CD4-positive, alpha-beta T cell treated with Interleukin-17A for 1 hour (primary cell): ENCODE data around the gene HMCN1.

Experiments
- DNase-seq: peaks from one replicate; pipeline ENCODE4 v3.0.0-alpha.2; 2020

Gene HMCN1

DNA sequence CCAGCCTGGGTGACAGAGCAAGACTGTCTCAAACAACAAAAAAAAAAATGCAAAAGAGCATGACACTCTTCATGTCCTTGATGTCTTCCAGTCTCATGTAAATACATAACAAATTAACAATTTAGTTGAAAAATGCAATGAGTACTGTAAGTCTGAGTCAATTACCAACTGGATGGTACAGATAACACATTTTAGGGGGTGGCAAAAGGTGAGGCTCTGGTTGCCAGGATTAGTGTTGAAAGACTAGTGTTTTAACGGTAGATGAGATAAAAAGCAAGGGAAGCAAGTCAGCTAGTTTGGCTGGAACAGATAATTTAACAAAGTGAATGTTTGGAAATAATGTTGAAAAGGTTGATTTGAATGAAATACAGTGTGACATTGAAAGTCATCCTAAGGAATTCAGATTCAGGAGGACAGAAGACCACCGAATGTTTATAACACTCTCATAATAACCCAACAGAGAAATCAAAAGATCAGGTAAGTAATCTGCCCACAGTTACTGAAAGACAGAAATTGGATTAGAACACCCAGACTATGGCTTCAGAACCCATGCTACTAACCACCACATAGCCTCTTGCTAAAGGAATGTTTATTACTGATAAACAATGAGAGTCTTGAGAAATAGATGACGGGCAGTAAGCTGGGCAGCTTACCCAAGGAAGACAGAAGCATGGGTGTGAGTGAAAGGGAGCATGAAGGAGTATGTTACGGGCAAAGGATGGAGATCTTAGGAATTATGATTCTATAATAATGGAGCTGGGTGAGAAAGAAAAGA is 312.4 kb downstream of the HMCN1 start:
- DNase-seq = no peak

DNA sequence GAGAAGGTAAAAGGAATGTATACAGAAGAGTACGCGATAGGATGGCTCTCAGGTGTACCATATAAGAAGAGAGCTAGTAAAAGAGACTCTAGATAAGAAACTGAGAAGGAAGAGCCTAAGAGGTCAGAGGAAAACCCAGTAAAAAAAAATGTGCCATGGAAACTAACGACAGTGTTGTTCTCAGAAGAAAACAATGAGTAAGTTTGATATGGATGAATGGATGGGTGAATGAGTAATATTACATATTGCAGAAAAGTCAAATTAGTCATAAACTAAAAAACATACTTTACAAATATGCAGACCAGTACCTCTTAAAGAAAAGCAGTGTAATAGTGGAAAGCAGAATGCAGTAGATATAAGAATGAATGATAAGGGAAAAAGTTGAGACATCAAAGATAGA is 316.2 kb downstream of the HMCN1 start:
- DNase-seq = no peak

DNA sequence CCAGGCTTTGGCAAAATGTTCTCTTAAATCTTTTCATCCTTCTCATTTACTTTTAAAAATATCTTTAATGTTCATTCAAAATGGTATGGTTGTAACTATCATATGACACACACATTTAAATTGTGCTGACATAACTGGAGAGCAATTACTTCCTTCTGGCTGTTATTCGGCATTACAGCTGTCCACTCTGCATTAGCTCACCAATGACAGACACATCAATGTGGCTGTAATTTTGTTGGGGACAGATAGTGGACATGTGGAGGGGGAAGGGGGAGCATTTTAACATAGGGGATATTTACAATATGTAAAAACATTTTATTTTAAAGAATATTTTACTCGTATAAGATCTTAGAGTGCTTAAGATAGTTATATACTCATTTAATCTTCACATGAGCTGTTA is 319.8 kb downstream of the HMCN1 start:
- DNase-seq = no peak

DNA sequence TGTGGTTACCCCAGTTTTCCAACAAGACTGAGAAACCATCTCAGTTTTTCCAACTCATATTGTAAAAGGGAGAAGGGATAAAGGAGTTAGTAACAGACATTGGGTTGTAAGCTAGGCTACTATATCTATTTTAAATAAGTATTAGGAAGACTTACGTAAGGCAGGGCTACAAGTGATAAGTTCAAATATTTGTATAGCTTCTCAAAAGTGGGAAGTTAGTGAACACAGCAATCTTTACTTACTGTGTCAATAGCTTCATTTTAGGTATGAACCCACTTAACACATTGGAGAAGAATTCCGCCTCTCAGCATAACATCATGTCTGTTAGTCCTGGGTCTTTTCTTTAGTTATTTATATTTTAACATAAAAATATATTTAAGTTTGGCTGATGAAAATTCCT is 320.7 kb downstream of the HMCN1 start:
- no peak for DNase-seq

DNA sequence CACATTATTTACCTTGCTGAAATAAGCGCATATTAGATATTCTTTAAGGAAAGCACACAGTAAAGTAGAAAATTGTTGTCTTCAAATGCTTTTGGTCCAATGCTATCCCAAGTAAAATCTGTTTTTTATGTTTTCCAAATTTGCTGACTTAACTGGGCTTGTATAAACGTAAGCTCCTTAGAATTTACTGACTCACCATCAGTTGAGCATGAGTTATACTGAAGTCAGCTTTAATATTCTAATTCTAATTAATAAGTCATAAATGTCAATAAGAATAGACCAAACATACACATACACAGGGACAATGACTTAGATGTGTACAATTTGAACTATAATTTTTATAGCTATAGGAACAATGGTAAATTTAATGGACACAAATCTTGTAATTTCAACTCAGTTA is 321.7 kb downstream of the HMCN1 start:
- no peak for DNase-seq

DNA sequence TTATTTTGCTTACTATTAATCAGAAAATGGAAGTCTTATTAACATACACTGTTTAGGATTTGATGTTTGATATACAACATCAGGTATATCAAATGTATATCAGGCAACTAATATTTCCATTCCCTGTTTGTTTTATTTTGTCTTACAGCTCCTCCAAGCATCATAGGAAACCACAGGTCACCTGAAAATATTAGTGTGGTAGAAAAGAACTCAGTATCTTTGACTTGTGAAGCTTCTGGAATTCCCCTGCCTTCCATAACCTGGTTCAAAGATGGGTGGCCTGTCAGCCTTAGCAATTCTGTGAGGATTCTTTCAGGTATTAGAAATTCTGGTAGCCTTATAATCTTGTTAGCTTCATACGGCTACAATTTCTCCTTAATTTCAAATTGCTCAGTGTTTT is 322.9 kb downstream of the HMCN1 start:
- no peak for DNase-seq

DNA sequence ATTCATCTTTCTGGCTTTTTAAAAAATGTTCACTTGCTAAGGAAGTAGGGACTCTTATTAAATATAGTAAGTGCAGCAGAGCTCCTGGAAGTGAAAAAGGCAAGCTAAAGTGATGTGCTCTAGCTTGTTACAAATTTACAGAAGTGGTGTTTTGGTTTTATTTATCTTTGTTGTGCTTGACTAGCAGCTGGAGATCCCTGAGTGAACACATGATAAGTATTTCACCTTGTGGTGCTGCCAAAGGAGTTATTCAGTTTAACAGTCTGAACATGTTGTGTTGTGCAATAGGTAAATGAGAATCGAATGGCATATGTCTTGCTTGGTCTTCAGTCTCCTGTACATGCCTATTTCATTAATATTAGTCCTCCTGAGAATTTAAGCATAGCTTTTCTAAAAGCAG is 325.1 kb downstream of the HMCN1 start:
- no peak for DNase-seq

DNA sequence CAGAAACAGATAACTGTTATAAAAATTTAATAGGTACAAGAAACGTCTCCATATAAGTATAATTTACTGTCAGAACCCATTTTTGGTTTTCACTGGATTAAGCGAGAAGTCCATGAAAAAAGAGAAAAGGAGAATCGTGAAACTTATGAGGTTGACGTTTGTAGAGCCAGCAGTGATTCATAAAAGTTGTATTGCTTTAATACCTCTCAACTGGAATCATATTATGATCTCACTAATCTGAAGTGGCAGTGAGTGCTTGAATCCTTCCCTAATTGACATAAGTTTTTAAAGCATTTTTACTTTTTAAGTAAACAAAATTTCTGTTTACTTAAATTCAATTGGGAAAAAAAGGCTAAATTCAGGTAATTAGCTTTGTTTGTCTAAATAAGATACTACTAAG is 325.6 kb downstream of the HMCN1 start:
- no peak for DNase-seq

DNA sequence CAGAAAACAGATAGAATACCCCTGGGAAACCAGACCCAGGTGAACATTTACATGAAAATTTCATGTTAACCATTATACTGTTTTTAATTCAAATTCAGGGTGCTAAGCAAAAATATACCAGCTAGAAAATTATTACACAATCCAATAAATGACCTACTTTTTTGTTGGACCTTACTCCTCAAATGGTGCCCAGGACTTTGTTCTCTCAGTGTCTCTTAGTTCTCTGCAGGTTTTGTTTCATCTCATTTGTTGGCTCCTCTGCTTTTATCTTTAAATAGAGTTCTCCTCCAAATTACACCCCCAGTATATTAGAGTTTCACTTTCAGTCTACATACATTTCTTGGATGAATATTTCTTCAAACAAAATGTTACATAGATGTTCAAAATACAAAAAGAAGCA is 326.0 kb downstream of the HMCN1 start:
- no peak for DNase-seq

DNA sequence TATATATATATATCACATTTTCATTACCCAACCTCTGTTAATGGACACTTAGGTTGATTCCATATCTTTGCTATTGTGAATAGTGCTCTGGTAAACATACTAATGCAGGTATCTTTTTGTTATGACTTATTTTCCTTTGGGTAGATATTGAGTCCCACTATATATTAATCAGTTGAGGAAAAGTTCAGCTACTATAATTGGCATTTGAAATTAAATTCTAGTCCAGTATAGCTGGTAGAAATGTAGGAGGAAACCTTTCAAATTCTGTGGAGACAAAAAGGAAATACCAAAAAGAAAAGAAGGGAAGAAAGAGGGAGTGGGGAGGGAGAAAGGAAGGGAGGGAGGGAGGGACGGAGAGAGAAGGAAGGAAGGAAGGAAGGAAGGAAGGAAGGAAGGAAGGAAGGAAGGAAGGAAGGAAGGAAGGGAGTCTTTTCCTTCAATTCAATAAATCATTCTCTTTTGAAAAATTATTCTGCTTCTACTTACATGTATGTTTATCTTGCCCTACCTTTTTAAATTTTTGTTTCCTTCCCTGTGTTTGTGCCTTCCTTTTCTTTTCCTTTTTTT is 329.0 kb downstream of the HMCN1 start:
- no peak for DNase-seq

DNA sequence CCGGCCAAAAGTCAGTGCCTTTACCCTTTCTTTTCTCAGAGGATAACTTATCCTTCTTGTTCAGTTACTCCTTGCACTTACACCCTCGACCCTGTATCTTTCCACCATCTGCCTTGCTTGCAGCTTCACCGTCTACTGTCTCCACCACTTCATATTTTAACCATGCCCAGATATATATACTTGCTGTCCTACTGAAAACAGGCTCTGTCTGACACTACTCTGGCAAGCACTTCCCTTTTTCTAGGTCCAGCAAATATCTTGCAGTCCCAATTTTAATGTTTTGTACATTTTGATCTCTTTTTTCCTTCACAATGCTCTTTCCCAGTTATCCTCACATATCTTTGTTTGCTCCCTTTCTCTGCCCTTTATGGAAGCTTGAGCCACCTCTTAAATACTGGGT is 332.2 kb downstream of the HMCN1 start:
- no peak for DNase-seq

DNA sequence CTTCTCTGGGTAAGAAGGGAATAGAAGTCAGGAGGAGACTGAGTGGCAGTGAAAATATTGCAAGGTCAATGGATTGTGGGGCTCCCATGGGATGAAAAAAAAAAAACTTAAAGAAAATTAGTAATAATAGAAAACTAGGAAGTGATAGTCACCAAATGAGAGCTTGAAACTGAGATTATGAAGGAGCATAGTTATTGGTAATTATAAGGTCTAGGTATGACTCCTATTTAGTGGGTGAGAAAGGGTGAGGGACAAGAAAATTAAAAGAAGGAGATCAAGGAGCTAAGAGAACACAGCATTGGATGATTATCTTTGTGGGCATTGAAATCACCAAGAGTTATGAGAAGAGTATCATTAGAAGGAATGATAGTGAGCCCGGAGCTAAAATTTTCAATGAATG is 339.5 kb downstream of the HMCN1 start:
- DNase-seq = no peak

DNA sequence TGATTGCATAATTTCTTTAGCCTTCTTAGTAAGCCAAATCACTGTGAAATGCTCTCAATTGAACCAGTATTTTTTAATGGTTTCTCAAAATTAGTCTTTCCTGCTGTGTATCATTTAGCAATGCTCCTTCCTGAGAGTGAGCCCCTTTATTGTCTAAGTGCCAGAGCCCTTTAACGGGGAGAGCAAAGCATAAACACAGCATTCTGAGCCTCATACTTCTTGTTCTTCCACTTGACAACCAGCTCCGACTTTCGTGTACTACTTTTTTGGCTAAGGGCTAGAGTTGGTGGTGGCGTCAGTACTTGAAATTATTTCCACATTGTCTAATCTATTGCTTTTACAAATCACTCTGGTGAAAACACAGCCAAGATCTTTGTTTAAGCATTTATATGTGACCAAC is 341.8 kb downstream of the HMCN1 start:
- DNase-seq = no peak

DNA sequence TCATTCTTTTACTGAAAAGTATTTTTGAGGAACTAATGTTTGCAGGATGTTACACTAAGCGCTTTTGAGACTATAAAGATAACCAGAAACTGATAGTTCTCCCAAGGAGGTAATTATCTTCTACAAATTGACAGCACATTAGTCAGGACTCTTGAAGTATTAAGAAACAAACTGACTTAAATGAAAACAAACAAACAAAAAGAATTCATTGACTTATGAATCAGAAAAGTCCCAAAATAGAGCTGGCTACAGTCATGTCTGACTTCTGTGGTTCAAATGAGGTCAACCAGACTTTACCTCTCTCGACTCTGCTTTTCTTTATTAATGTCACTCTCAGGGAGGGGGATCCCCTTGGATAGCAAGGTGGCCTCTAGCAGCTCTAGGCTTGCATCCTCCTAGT is 344.1 kb downstream of the HMCN1 start:
- no peak for DNase-seq

DNA sequence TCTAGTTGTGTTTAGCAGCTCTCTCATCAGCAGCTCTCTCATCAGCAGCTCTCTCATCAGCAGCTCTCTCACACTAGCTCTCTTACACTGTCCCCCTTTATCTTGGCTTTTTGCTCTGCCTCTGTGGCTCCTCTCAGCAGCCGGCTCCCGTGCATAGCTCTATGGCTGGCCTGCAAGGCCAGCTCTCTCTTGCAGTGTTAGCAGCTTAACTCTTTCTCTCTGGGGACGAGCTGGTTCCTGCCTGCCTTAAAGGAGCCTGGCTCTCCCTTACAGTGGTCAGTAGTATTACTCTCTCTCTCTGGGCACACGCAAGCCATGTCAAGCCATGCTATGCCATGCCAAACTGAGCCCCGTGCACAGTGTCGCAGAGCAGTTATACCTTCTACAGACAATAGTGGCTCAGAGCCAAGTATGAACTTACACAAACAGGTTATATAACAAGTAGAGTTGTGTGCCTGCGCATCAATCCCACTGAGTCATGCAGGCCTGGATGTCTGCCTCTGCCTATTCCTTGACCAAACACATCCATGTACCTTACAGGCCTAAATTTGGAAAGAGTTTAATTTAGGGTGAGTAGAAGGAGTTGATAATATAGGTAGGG is 345.0 kb downstream of the HMCN1 start:
- DNase-seq = no peak

DNA sequence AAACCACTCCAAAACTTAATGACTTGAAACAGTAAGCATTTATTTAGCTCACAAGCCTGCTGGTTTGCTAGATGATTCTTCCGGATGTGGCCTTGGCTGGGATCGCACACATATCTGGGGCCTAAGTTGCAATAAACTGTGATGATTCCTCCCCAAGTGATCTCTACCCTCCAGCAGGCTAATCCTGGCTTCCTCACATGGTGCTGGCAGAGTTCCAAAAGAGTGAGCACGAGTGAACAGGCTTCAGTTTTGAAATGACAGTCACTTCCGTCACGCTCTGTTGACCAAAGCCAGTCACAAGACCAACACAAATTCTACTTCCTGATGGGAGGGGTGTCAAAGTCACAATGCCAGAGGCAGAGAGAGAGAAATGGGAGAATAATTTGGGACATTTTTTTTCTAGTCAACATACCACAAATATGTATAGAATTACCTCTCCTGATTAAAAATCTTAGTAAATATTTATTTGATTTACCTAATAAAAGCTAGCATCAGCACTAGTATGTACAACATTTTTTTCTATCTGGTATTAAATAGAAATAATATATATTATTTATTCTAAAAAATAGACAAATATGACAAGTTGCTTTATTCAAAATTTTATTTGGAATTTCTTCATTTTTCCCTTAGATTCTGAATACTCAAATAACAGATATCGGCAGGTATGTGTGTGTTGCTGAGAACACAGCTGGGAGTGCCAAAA is 348.2 kb downstream of the HMCN1 start:
- peak; percentile 17 for DNase-seq

DNA sequence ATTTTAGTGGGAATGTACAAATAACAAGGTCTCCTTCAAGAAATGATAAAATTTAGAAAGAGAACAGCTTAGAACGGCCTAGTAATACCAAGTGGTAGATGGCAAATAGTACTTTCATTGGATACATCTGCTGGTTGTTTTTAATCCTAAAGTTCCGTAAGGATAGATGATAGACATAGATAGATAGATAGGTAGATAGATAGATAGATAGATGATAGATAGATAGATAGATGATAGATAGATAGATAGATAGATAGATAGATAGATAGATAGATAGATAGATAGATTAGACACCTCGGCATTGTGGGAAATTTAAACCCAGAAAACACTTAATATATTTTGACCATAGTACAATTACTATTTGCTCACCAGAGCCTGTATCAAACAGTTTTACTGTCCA is 352.4 kb downstream of the HMCN1 start:
- no peak for DNase-seq

DNA sequence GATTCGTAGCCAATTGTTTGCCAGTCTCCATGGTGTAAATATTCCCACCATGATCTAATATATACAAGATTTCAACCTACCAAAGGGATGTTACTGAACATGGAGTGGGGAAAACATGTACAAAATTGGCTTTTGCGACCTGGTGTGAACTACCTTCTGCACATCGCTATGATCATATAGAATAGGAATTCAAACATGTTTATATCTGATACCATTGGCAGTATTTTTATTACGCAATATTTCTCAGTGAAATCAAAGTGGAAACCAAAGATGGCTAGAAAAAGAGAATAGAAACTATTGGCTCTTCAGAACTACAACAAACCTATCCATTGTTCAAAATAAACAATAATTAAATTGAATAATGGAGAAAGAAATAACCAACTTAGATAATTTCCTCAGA is 355.7 kb downstream of the HMCN1 start:
- DNase-seq = no peak

DNA sequence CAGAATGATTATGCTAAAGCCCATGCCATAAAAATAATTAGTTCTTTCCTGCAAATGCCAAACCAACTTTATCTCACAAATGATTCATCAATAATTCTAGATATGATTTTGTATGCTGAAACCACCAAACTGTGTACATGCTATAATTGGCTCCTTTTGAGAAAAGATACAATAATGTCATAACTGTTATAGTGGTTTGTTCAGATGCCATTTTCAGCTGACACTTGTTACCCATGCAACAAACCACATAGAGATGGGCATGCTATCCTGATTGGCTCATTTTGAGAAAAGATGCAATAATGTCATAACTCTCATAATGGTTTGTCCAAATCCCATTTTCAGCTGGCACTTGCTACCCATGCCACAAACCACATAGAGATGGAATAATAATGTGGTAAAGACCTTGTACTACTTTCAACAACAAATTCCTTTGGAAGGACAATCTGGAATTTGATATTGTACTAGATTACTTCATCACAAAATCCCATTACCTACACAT is 357.1 kb downstream of the HMCN1 start:
- no peak for DNase-seq

DNA sequence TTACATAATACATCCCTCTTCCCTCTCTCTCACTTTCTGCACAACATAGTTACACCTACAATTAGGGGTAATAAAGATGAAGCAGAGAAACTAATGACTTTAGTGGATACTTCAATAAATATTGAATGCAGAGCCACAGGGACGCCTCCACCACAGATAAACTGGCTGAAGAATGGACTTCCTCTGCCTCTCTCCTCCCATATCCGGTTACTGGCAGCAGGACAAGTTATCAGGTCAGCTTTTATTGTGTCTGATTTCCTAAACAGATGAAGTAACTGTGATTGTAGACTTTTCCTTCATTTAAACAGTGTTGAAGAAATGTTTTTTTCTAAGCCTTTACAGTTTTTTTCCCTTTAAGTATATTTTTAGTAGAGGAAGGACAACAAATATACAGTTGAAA is 359.2 kb downstream of the HMCN1 start:
- no peak for DNase-seq

DNA sequence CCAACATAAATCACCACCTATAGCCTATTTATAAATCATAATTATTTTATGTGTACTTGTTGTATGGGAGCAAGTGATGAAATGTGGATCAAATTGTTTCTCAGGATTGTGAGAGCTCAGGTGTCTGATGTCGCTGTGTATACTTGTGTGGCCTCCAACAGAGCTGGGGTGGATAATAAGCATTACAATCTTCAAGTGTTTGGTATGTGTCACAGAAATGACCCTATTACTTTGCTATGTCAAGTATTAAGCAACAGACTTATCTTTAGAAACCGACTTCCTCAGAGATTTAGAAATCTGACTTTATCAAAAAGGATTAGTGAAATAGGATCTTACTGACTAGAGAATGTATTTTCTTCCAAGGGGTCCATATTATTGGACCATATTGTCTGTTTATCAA is 360.0 kb downstream of the HMCN1 start:
- no peak for DNase-seq

DNA sequence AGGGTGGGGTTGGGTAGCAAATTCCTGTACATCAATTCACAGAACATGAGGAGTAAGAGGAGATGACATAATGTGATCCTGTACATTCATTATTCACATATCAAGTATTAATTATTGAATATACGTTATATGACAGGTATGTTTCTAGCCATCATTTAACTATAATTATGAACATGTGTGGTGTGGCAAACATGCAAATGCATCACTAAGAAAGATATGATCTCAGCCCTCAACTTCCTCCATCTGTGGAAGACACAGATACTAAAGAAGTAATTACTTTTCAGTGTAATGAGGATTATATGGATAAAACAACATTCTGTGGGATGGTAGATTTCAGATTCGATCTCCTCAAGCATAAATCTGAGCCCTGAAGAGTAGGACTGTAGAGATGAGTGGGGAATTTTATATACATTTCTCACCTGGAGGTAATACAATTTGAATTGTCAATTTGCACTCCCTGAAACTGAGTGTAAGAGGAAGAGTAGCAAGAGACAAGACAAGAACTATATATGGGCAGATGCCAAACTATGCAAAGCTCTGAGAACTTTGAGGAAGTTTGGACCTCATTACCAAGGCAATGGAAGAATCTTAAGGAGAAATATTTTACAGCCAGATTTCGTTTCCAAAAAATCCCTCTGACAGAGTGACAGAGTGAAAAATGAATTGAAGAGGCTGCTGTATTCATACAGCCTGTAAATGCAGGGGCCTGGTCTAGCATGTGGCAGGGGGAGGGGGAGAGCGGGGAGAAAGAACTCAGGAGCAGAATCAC is 365.3 kb downstream of the HMCN1 start:
- no peak for DNase-seq

DNA sequence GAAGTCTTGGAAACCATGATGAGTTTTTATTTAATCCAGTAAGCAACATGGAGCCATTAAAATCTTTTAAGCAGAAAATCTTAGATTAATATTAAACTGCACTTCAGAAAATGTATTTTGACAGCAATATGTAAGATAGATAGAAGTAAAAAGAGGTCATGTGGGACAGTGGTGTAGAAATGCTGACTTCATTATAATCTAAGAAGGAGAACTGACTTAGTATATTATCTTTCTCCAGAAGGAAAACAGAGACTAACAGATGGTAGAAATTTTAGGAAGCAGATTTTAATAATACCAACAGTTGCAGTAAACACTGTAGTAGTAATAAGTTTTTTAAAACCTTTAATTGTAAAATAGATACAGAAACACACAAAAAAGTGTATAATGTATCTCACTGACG is 367.9 kb downstream of the HMCN1 start:
- DNase-seq = no peak
